ENCODE measurements around the gene RAB4B.
"Not testable (repeated sequence)": the region's sequence is repeated elsewhere in the genome, so short reads cannot be mapped to it uniquely, and the experiment has no call there.

The RAB4B gene

GRCh38 chr19:40750874-40751537 is 27.0 kb upstream of the RAB4B start, which contains the start of gene SNRPA:
Gene SNRPA (plus strand): TSS chr19:40751203. CDS start chr19:40751409, 206 bp downstream.
- peak; percentile 98 to 99 (median 99) for DNase-seq

DNA sequence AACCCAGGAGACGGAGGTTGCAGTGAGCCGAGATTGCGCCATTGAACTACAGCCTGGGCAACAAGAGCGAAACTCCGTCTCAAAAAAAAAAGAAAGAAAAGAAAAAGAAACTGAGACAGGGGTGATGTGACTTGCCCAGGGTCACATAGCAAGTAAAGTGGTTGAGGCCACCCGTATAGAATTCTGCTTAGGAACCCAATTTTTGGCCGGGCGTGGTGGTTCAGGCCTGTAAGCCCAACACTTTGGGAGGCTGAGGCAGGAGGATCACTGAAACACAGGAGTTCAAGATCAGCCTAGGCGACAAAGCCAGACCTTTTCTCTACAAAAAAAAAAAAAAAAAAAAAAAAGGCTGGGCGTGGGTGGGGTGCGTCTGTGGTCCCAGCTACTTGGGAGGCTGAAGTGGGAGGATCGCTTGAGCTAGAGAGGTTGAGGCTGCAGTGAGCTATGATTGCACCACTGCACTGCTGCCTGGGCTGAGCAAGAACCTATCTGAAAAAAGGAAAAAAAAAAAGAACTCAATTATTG is 25.7 kb upstream of the RAB4B start:
- DNase-seq, result peak in 3 of 4 experiments; percentile 35 to 46 (median 37)

DNA sequence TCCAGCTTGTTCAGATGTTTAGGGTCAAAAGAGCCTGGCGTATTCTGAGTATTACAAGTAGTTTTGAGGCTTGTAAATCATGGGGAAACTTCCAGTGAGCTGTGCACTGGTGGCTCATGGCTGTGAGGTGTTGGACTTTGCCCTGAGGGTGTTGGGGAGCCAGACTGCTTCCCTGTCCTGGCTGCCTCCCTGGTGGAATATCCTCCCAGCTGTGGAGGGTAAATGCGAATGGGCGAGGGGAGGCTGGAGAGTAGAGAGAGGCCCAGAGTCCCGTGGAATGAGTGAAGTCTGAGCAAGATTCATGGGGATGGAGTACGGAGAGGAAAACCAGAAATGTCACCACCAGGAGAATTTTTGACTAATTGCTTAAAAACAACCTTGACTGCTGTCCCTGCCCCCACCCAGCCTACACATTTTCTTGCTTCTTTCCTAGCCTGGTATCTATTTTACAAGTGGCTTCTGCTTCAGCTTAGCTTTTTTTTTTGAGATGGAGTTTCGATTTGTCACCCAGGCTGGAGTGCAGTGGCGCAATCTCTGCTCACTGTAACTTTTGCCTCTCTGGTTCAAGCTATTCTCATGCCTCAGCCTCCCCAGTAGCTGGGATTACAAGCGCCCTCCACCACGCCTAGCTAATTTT is 23.3 kb upstream of the RAB4B start:
- DNase-seq, result peak; percentile 52 to 82 (median 77)

DNA sequence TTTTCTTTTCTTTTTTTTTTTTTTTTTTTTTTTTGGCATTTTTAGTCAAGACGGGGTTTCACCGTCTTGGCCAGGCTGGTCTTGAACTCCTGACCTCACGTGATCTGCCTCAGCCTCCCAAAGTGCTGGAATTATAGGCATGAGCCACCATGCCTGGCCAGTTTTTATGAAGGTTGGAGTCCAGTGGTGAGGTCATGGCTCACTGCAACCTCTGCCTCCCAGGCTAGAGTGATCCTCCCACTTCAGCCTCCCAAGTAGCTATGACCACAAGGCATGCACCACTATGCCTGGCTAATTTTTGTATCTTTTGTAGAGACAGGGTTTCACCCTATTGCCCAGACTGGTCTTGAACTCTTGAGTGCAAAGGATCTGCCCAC is 22.8 kb upstream of the RAB4B start:
- DNase-seq, result peak in 3 of 4 experiments; percentile 12 to 29 (median 21)

DNA sequence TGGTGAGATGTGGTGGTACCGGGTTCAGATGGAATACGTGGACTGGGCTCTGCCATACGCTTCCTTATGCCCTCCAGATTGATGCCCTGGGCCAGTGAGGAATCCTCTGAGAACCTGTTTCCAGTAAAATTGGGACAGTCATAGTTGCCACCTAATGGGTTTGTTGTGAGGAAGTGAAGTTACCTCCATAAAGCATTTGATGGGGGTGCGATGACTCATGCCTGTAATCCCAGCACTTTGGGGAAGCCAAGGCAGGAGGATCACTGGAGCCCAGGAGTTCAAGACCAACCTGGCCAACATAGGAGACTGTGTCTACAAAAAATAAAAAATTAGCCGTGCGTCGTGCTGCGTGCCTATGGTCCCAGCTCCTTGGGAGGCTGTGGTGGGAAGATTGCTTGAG is 22.3 kb upstream of the RAB4B start:
- no peak for DNase-seq

DNA sequence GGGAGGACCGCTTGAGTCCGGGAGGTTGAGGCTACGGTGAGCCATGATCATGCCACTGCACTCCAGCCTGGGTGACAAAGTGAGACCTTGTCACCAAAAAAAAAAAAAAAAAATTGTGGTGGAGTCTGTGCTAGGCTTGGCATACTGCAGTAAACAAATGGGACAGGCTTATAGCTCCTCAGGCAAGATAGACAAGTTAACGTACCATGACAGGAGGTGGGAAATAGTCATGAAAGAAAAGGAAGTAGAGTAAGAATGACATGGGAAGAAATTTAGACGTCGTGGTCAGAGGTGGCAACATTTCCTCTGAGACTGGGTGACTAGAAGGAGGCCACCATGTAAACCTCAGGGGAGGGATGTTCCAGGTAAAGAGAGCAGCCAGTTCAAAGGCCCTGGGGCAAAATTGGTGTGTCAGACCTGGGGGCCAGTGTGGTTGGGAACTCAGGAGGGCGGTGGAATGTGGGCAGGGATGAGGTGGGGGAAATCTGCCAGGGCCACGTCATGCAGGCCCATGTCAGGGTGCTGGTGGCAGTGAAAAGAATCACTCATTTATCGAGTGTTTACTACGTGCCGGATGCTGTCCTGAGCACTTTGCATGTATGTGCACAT is 21.4 kb upstream of the RAB4B start:
- no peak for DNase-seq

DNA sequence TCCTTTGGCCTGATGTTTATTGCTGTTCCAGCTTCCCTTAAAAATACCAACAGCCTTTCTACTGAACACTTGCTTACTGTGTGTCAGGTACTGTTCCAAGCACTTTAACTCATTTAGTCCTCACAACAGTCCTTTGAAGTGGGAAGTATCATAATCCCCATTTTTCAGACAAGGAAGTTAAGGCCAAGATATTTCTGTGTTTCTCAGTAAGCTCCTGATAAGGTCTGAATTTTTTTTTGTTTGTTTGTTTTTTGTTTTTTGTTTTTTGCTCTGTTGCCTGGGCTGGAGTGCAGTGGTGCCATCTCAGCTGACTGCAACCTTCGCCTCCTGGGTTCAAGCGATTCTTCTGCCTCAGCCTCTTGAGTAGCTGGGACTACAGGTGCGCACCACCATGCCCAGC is 19.6 kb upstream of the RAB4B start:
- no peak for DNase-seq

GRCh38 chr19:40759352-40759751 is 18.7 kb upstream of the RAB4B start:
- DNase-seq, result no peak

- no peak for DNase-seq
These were observed 15.1 kb upstream of the RAB4B start for GRCh38 chr19:40762754-40763470.

DNA sequence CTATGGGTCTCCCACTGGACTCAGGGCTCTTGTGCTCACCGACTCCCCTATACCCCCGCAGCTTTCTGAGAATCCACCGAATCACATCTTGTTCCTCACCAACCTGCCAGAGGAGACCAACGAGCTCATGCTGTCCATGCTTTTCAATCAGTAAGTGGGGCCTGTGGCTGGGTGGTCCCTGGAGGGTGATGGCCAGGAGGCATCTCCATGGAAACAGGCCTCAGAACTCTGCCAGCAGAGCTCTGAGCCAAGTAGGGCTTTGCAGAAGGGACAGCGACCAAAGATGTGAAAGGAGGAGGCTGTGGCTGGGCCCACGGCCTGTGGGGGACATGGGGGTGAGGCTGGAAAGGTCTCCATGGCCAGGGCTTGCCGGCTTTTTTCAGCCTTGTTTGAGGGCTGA is 14.5 kb upstream of the RAB4B start:
- DNase-seq, result no peak

DNA sequence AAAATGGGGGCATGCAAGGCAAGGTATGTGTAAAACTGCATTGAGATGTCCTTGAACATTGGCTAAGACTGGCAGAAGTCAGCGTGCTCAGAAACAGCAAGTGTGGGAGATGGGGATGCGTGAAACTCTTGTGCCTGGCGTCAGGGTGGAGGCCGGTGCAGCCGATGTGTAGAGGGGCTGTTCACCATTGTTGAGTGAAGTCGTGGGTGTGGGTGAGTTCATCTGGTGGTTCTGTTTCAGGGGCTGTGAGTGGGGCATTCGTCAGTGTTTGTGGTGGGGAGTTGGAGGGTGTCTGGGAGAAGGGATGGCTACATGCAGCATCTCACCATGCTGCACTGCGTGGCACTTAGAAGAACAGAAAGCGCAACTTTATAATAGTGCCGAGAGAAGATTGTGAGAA is 14.1 kb upstream of the RAB4B start:
- no peak for DNase-seq

DNA sequence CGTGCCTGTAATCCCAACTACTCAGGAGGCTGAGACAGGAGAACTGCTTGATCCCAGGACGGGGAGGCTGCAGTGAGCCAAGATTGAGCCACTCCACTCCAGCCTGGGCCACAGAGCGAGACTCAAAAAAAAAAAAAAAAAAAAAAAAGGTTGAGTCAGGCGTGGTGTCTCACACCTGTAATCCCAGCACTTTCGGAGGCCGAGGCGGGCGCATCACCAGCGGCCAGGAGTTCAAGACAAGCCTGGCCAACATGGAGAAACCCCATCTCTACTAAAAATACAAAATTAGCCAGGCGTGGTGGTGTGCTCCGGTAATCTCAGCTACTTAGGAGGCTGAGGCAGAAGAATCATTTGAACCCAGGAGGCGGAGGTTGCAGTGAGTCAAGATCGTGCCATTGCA is 11.7 kb upstream of the RAB4B start:
- not testable (repeated sequence) for DNase-seq

- peak in 2 of 4 experiments; percentile 47 to 67 for DNase-seq
These were observed 9.2 kb upstream of the RAB4B start for GRCh38 chr19:40768869-40769268.

DNA sequence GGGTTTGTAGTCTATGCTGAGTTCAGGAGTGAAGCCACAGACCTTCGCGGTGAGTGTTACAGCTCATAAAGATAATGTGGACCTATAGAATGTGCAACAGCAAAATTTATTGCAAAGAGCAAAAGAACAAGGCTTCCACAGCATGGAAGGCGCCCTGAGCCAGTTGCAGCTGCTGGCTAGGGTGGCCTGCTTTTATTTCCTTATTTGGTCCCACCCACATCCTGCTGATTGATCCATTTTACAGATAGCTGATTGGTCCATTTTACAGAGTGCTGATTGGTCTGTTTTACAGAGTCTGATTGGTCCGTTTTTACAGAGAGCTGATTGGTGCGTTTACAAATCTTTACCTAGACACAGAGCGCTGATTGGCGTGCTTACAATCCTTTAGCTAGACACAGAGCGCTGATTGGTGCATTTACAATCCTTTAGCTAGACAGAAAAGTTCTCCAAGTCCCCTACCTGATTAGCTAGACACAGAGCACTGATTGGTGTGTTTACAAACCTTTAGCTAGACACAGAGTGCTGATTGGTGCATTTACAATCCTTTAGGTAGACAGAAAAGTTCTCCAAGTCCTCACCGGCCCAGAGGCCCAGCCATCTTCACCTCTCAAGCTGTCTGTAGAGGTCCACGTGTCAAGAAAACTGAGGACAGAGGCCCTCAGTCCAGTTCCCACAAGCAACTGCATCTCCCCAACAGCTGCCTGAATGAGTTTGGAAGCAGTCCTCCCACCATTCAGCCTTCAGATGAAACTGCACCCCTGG is 6.8 kb upstream of the RAB4B start:
- not testable (repeated sequence) for DNase-seq

GRCh38 chr19:40774916-40775631 is 3.0 kb upstream of the RAB4B start, which contains the start of gene MIA:
Gene MIA (plus strand): TSS chr19:40775521. CDS start chr19:40775543, 22 bp downstream.
- no peak for DNase-seq

GRCh38 chr19:40775632-40776022 is 2.4 kb upstream of the RAB4B start:
- peak in 1 of 4 experiments; percentile 11 for DNase-seq

DNA sequence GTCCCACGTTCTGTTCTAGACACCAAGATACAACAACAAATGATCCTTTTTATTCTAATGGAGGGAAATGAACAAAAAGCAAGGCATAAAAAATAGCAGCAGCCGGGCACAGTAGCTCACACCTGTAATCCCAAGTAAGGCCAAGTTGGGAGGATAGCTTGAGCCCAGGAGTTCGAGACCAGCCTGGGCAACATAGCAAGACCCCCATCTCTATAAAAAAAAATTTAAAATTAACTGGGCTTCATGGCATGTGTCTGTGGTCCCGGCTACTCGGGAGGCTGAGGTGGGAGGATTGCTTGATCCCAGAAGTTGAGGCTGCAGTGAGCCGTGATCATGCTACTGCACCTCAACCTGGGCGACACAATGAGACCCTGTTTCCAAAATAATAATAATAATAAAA is 1.7 kb upstream of the RAB4B start:
- DNase-seq, result no peak

DNA sequence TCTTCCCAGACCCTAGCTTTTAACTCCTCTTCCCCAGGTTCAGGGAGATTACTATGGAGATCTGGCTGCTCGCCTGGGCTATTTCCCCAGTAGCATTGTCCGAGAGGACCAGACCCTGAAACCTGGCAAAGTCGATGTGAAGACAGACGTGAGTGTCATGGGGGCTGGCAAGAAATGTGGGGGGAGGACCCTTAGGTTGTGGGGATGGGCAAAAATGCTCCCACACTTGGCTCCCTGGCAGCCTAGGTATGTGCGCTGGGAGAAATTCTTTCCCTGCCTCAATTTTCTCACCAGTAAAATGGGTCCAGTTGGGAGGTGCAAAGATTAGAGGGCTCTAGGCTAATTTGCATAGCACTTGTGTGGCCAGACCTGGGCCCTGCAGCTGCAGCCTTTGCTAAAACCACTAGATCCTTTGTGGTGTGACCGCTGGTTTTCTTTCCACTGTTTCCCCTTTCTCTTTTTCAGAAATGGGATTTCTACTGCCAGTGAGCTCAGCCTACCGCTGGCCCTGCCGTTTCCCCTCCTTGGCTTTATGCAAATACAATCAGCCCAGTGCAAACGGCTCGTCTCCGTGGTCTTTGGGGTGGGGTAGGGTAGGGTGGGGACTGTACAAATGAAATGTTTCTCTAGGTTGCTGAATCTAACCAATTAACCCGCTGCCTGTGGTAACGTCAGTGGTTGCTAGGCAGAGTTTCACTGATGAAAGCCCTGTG is 959 bp upstream of the RAB4B start:
- peak; percentile 93 to 95 (median 94) for DNase-seq

GRCh38 chr19:40777645-40777936 is 456 bp upstream of the RAB4B start:
- no peak for DNase-seq

DNA sequence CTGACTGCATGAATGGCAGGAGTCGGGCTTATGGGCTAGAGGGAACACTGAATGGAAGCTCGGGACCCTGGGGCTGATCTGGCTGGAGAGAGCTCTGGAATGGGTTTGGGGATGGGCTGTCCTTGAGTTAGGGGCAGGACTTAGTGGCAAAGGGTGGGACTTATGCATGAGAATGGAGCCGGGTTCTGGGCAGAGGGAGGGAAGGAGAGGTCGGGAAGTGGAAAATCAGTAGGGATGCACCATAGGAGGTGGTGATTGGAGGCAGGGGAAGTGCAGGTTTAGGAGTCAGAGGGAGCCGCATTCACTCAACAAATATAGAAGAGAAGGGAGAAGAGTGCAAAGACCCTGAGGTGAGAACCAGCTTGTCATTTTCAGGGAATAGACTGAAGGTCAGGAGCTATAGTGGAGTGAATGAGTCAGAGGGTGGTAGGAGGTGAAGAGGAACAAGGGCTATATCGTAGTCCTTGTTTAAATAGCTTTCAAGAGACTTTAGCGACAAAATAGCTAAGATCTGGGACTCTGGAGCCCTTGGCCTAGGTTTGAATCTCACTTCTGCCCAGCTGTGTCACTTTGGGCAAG is 748 bp downstream of the RAB4B start:
- DNase-seq, result peak; percentile 42 to 77 (median 57)

DNA sequence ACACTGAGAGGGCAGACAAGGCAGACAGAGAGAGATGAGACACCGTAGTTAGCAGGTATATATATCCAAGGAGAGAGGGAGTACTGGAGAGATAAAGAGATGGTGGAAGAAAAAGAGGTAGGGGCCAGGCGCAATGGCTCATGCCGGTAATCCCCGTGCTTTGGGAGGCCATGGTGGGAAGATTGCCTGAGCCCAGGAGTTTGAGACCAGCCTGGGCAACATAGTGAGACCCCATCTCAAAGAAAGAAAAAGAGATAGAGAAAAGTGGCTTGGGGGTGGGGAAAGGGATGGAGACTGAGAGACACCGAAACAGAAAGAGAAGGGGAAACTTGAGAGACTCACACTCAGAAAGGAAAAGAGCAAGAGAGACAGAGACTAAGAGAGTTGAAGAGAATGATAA is 2.5 kb downstream of the RAB4B start:
- DNase-seq, result no peak
